Type B pancreatic cell (in vitro differentiated cells): ENCODE results near the gene PARN. TPM values are rescaled to one million over a fixed set of nuclear protein-coding genes. Genes with fewer than 3 reads are reported as not detected.

Source experiments
- DNase-seq: peaks from one replicate; pipeline ENCODE4 v3.0.0; 2021; ENCODE audit warnings: mixed read lengths; ENCODE audit not compliant: unreplicated experiment; ENCODE audit errors: extremely low spot score
- H3K27ac Mint-ChIP-seq: 2 replicates; pipeline ENCODE4 v1.8.0; 2021; ENCODE audit warnings: mild to moderate bottlenecking, mixed read lengths
- H3K27me3 Mint-ChIP-seq: 2 replicates; pipeline ENCODE4 v1.8.0; 2021; ENCODE audit warnings: mixed read lengths
- H3K36me3 Mint-ChIP-seq: 2 replicates; pipeline ENCODE4 v1.8.0; 2021; ENCODE audit warnings: mixed read lengths
- H3K4me1 Mint-ChIP-seq: one replicate; pipeline ENCODE4 v1.8.0; 2021; ENCODE audit warnings: mixed read lengths; ENCODE audit not compliant: unreplicated experiment
- H3K4me3 Mint-ChIP-seq: 2 replicates; pipeline ENCODE4 v1.8.0; 2021; ENCODE audit warnings: mild to moderate bottlenecking, mixed read lengths
- H3K9me3 Mint-ChIP-seq: 2 replicates; pipeline ENCODE4 v1.8.0; 2021; ENCODE audit warnings: mixed read lengths
- CTCF ChIP-seq: fragments of 200-600 bp; sonication (generic); conservative IDR thresholded peaks from 2 replicates; pipeline ENCODE4 v1.5.0; 2021; ENCODE audit warnings: antibody characterized with exemption, mild to moderate bottlenecking
- total RNA-seq: library from RNA; stranded (reverse); gene quantifications from 2 replicates; pipeline ENCODE4 v1.2.1, GENCODE V29; 2021; ENCODE audit warnings: low replicate concordance

PARN gene
- total RNA-seq, 1 donor from 2014 or later: 26.1 TPM

DNA sequence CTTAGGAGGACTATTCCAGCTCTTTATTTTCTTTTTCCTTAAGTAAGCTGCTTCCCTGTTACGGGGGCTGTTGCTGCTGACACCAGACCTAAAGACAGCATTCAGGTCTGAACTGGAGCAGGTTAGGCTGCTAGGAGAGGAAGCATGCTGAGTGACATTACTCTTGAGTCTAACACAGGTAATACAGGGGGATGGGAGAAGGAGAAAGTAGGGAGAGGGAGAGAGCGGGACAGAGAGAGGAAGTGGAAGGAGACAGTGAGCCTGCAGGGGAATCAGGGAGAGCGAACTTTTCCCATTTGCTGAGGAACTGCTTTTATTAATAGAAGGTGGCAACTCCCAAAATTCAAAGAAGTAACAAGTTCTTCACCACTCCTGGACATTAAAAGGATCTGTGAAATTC lies 130.9 kb downstream of the PARN start:
- Mint-ChIP-seq H3K4me3 (peak overlapping the region; percentile 20), H3K9me3 (no peaks in the 10 kb centered on the region), H3K27me3 (peaks cover 5% of the 10 kb centered on the region), H3K27ac (peak overlapping the region; percentile 94), H3K36me3 (peaks cover 9% of the 10 kb centered on the region), H3K4me1 (peaks cover 61% of the 10 kb centered on the region)
- TF ChIP-seq CTCF: no peak
- DNase-seq: no peak

- H3K27me3 Mint-ChIP-seq: peaks cover 5% of the 10 kb centered on the region
- H3K9me3 Mint-ChIP-seq: no peaks in the 10 kb centered on the region
- peak overlapping the region; percentile 18 for H3K4me3 Mint-ChIP-seq
- DNase-seq: no peak
- peak overlapping the region; percentile 94 for H3K27ac Mint-ChIP-seq
- TF ChIP-seq CTCF: no peak
- H3K36me3 Mint-ChIP-seq: peaks cover 16% of the 10 kb centered on the region
- peaks cover 58% of the 10 kb centered on the region for H3K4me1 Mint-ChIP-seq
Measured at GRCh38 chr16:14497245-14498082, 132.6 kb downstream of the PARN start.

- DNase-seq: no peak
- no peaks in the 10 kb centered on the region for H3K9me3 Mint-ChIP-seq
- peak overlapping the region; percentile 94 for H3K27ac Mint-ChIP-seq
- TF ChIP-seq CTCF: no peak
- peak overlapping the region; percentile 18 for H3K4me3 Mint-ChIP-seq
- peaks cover 20% of the 10 kb centered on the region for H3K36me3 Mint-ChIP-seq
- peaks cover 58% of the 10 kb centered on the region for H3K4me1 Mint-ChIP-seq
- H3K27me3 Mint-ChIP-seq: peaks cover 5% of the 10 kb centered on the region
Measured at GRCh38 chr16:14496786-14497185, 133.3 kb downstream of the PARN start.

GRCh38 chr16:14496047-14496770 lies 133.9 kb downstream of the PARN start:
- no peak for DNase-seq
- Mint-ChIP-seq H3K4me1 (peaks cover 54% of the 10 kb centered on the region), H3K4me3 (peak overlapping the region; percentile 16), H3K9me3 (no peaks in the 10 kb centered on the region), H3K27me3 (peaks cover 5% of the 10 kb centered on the region), H3K36me3 (peaks cover 20% of the 10 kb centered on the region), H3K27ac (peak overlapping the region; percentile 94)
- TF ChIP-seq CTCF: no peak

- peaks cover 54% of the 10 kb centered on the region for H3K4me1 Mint-ChIP-seq
Measured at GRCh38 chr16:14495213-14496046, 134.6 kb downstream of the PARN start.

More at GRCh38 chr16:14495213-14496046, 134.6 kb downstream of the PARN start:
- TF ChIP-seq CTCF: no peak
- no peak for DNase-seq
- Mint-ChIP-seq H3K36me3 (peaks cover 20% of the 10 kb centered on the region), H3K27ac (peak overlapping the region; percentile 7), H3K27me3 (peaks cover 5% of the 10 kb centered on the region), H3K9me3 (no peaks in the 10 kb centered on the region), H3K4me3 (peak overlapping the region; percentile 40)
